OCI-LY7 (cell line): Measurements from ENCODE around the gene MCL1. TPM values are rescaled to one million over a fixed set of nuclear protein-coding genes. Genes with fewer than 3 reads are reported as not detected.

ENCODE experiments used
- BruUV-seq: library from RNA; stranded (reverse); fragments of 400-500 nt; replicated peaks from 2 replicates; lab custom pipeline; 2021; lab: Mats Ljungman, UMichigan
- CTCF ChIA-PET: fragments of 300-600 bp; sonication (Branson Sonifier 250); formaldehyde crosslinking; loops from one replicate; lab custom pipeline; 2022; ENCODE audit warnings: antibody characterized with exemption; ENCODE audit not compliant: unreplicated experiment; lab: Charles Lee
- POLR2A ChIA-PET: fragments of 300-600 bp; sonication (Branson Sonifier 250); formaldehyde crosslinking; loops from one replicate; lab custom pipeline; 2022; ENCODE audit warnings: antibody characterized with exemption; lab: Charles Lee
- DNase-seq: peaks from one replicate; pipeline ENCODE4 v3.0.0-alpha.2; 2015; ENCODE audit warnings: low spot score
- H2AFZ ChIP-seq: fragments of 200-600 bp; sonication (generic), shearing (Covaris generic); 2 replicates; pipeline ENCODE4 v1.6.1; 2014; ENCODE audit warnings: mild to moderate bottlenecking, antibody characterized with exemption, low read length, moderate library complexity
- H3K27ac ChIP-seq: fragments of 200-600 bp; sonication (generic); 2 replicates; pipeline ENCODE4 v1.5.1; 2014; ENCODE audit warnings: mixed run types, low read depth, mild to moderate bottlenecking, moderate library complexity, low read length, inconsistent platforms; ENCODE audit not compliant: poor library complexity, severe bottlenecking
- H3K36me3 ChIP-seq: fragments of 200-600 bp; sonication (generic); 2 replicates; pipeline ENCODE4 v1.6.1; 2014; ENCODE audit warnings: mild to moderate bottlenecking, antibody characterized with exemption, low read length, moderate library complexity, mixed read lengths; ENCODE audit not compliant: insufficient read depth
- H3K4me1 ChIP-seq: fragments of 200-600 bp; sonication (generic); 2 replicates; pipeline ENCODE4 v1.5.1; 2014; ENCODE audit warnings: mild to moderate bottlenecking, low read length; ENCODE audit not compliant: insufficient read depth, poor library complexity, severe bottlenecking
- H3K4me2 ChIP-seq: fragments of 200-600 bp; sonication (generic); 2 replicates; pipeline ENCODE4 v1.6.1; 2014; ENCODE audit warnings: mild to moderate bottlenecking, low read length
- H3K4me3 ChIP-seq: fragments of 200-600 bp; sonication (generic); 2 replicates; pipeline ENCODE4 v1.5.1; 2014; ENCODE audit warnings: mild to moderate bottlenecking, low read depth, low read length; ENCODE audit not compliant: poor library complexity, severe bottlenecking
- H3K79me2 ChIP-seq: fragments of 200-600 bp; sonication (generic); 2 replicates; pipeline ENCODE4 v1.6.1; 2016; ENCODE audit warnings: low read depth, mild to moderate bottlenecking, low read length, moderate library complexity, mixed read lengths; ENCODE audit not compliant: insufficient read depth
- H3K9me2 ChIP-seq: fragments of 200-600 bp; sonication (generic); 2 replicates; pipeline ENCODE4 v1.6.1; 2016; ENCODE audit warnings: mild to moderate bottlenecking, low read length, mixed read lengths; ENCODE audit not compliant: insufficient read depth
- H3K9me3 ChIP-seq: fragments of 200-600 bp; sonication (generic); 2 replicates; pipeline ENCODE4 v1.6.1; 2014; ENCODE audit warnings: mild to moderate bottlenecking, mixed run types, low read length, mixed read lengths
- H4K20me1 ChIP-seq: fragments of 200-600 bp; sonication (generic); 2 replicates; pipeline ENCODE4 v1.6.1; 2014; ENCODE audit warnings: mild to moderate bottlenecking, antibody characterized with exemption, low read length, moderate library complexity, mixed read lengths; ENCODE audit not compliant: insufficient read depth
- EZH2phosphoT487 ChIP-seq: fragments of 200-600 bp; sonication (generic); IDR thresholded peaks from 2 replicates; pipeline ENCODE4 v1.6.1; 2018; ENCODE audit warnings: low read depth, borderline replicate concordance, mild to moderate bottlenecking, mixed run types, antibody characterized with exemption, low read length, moderate library complexity, mixed read lengths
- intact Hi-C: fragments of 100-400 bp; cut with micrococcal nuclease; formaldehyde crosslinking; loops from one replicate; pipeline ENCODE4 v1.10.0; 2022; ENCODE audit not compliant: unreplicated experiment
- total RNA-seq, 2 experiments: library from RNA; depleted of rRNA in 1 of 2; stranded (reverse); fragments of >200 nt in 1 of 2; shearing (Covaris generic) in 1 of 2; gene quantifications; 2 replicates each; pipeline ENCODE4 v1.2.3, GENCODE V29; 2014 to 2022
- TF ChIP-seq, protein P1 (sequence below): fragments of 200-600 bp; sonication (generic); conservative IDR thresholded peaks from 2 replicates; pipeline ENCODE4 v1.5.1; 2014; ENCODE audit warnings: mild to moderate bottlenecking, antibody characterized with exemption, low read length, moderate library complexity, mixed read lengths

The MCL1 gene
- total RNA-seq, 2 experiments from 2014 or later = 102 to 157 TPM

DNA sequence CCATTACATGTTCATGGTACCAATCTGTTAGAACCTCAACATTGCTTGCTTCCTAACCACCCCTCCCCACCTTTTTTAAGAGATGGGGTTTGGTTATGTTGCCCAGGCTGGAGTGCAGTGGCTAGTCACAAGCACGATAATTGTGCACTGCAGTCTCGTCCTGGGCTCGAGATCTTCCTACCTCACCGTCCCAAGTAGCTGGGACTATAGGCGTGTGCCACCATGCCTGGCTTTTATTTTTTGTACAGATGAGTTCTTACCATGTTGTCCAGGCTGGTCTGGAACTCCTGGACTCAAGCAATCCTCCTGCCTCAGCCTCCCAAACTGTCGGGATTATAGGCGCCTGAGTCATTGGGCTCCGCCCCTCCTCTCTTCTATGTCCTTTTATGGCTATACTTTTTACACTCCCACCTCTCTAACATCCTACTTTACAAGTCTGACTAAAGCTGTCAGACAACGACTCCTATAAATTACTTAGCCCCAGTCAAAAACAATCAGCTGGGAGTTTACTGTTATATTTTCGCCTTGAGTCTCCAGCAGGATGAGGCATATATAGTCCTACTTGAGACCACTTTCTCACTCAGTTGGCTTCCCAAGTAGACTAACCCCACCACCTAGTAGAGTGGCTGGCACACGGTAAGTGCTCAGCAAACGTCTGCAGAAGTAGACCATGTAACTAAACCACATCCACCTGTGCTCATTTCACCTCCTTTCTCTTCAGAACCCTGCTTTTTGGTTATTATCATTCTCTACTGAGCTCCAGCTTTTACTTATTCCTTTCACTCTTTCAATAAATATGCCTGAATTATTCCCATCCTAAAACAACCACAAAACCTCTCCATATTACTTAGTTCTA, 36.2 kb upstream of the MCL1 start:
- DNase-seq = no peak
- Histone ChIP-seq H3K36me3 (peaks cover 61% of the 10 kb centered on the region), H3K79me2 (peaks cover 10% of the 10 kb centered on the region; the same call in 1 of the 2 replicates), H3K27ac (peak overlapping the region; percentile 7), H4K20me1 (no peaks in the 10 kb centered on the region), H3K4me1 (peaks cover 64% of the 10 kb centered on the region), H2AFZ (no peak overlapping the region), H3K9me2 (no peaks in the 10 kb centered on the region), H3K9me3 (no peaks in the 10 kb centered on the region), H3K4me3 (no peak overlapping the region), H3K4me2 (no peak overlapping the region)
- ChIA-PET POLR2A (interaction anchor here (1.0 to 1.5 kb wide), 3 partner anchors 14 to 54 kb away, joined by 3 to 7 read pairs (median 4); partner anchors contain the start of genes ENSA and MCL1), CTCF (interaction anchor here (0.5 kb wide), 1 partner anchor 333 kb away, joined by 7 read pairs; the partner anchor contains the start of gene CIART)
- intact Hi-C loops = no loop called here
- TF ChIP-seq, protein P1, sequence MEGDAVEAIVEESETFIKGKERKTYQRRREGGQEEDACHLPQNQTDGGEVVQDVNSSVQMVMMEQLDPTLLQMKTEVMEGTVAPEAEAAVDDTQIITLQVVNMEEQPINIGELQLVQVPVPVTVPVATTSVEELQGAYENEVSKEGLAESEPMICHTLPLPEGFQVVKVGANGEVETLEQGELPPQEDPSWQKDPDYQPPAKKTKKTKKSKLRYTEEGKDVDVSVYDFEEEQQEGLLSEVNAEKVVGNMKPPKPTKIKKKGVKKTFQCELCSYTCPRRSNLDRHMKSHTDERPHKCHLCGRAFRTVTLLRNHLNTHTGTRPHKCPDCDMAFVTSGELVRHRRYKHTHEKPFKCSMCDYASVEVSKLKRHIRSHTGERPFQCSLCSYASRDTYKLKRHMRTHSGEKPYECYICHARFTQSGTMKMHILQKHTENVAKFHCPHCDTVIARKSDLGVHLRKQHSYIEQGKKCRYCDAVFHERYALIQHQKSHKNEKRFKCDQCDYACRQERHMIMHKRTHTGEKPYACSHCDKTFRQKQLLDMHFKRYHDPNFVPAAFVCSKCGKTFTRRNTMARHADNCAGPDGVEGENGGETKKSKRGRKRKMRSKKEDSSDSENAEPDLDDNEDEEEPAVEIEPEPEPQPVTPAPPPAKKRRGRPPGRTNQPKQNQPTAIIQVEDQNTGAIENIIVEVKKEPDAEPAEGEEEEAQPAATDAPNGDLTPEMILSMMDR = no peak
- TF ChIP-seq EZH2phosphoT487 = no peak
- BruUV-seq = no TSS peak

DNA sequence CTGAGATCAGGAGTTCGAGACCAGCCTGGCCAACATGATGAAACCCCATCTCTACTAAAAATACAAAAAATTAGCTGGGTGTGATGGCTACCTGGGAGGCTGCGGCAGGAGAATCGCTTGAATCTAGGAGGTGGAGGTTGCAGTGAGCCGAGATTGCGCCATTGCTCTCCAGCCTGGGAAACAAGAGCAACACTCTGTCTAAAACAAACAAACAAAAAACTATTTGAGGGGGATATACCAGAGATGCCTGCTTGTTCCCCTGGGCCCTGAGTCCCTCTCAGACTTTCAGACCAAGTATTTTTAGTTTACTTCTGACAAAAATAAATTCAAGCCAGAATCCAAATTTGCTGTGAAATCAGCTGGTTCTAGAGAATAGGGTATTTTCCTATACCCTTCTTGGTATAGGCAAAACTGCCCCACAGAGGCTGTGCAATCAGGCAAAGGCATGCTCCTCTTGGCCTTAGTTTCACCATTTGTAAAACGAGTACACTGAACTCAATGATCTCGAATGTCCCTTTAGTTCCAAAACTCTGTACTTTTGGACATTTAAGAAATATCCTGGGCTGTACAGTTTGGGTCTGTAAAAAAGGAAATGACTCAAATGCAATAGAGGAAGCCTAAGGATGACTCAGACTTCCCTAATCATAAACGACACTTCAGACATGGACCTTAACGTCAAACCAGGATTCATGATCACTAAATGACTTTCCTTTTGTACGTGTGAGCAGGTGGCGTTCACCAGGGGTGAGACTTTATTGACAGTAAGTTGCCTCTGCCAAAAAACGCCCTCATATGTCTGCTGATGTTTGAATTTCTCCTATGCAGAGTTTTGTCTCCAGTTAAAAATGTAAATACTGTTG, 33.9 kb upstream of the MCL1 start:
- Histone ChIP-seq H4K20me1 (no peaks in the 10 kb centered on the region), H3K4me1 (peaks cover 65% of the 10 kb centered on the region), H3K79me2 (peaks cover 10% of the 10 kb centered on the region; the same call in 1 of the 2 replicates), H3K36me3 (peaks cover 42% of the 10 kb centered on the region), H3K27ac (peak overlapping the region; percentile 85), H3K4me3 (no peak overlapping the region), H2AFZ (no peak overlapping the region), H3K4me2 (peak overlapping the region; percentile 78), H3K9me3 (no peaks in the 10 kb centered on the region), H3K9me2 (no peaks in the 10 kb centered on the region)
- CTCF ChIA-PET = no interaction called here
- BruUV-seq = no TSS peak
- DNase-seq = peak; percentile 53
- POLR2A ChIA-PET = interaction anchor here (0.7 to 2.7 kb wide), 6 partner anchors 15 to 49 kb away, joined by 3 to 12 read pairs (median 4); partner anchors contain the start of gene MCL1
- intact Hi-C loops = no loop called here
- TF ChIP-seq, protein P1 = no peak
- no peak for TF ChIP-seq EZH2phosphoT487
